ENCODE data around the gene MBOAT1. TPM values are rescaled to one million over a fixed set of nuclear protein-coding genes. Genes with fewer than 3 reads are reported as not detected.

MBOAT1 gene
- total and polyA plus RNA-seq, 2 of the 13 experiments (the other 11 are each of a cell fraction or from before 2014, with no cell fraction given), result not detected

- H3K27me3 ChIP-seq (ENCODE audit: control insufficient read depth in 1 of 2, insufficient read depth in 2 of 2, low read length in 2 of 2), result peaks cover 3 to 31% of the 10 kb centered on the region in 2 experiments; a peak in 4 of 5 replicates
- in situ Hi-C loops (cut with HindIII; ENCODE audit: extremely low pct_ligation_motif_present, low pct_unique_long_range_greater_than_20kb), result no loop called here
- H3K36me3 ChIP-seq (replicated peaks in 1 of 2; ENCODE audit: control insufficient read depth in 1 of 2, insufficient read depth in 2 of 2, low read length in 2 of 2), result no peaks in the 10 kb centered on the region
- POLR2A ChIA-PET, result no interaction called here
- WGBS (ENCODE audit: low lambda C conversion rate), result 53% methylated on average over 17 of the region's 17 CpGs
- TF ChIP-seq, protein P1, sequence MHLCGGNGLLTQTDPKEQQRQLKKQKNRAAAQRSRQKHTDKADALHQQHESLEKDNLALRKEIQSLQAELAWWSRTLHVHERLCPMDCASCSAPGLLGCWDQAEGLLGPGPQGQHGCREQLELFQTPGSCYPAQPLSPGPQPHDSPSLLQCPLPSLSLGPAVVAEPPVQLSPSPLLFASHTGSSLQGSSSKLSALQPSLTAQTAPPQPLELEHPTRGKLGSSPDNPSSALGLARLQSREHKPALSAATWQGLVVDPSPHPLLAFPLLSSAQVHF (CRISPR knock-in tag; IDR thresholded peaks at IDR 0.05), result no peak
- TF ChIP-seq MED8 (CRISPR knock-in tag; IDR thresholded peaks at IDR 0.05; ENCODE audit: insufficient replicate concordance) (no peak), ETV5 (CRISPR knock-in tag; IDR thresholded peaks at IDR 0.05; ENCODE audit: borderline replicate concordance) (no peak), ZEB1 (IDR thresholded peaks at IDR 0.05; ENCODE audit: insufficient replicate concordance, low read depth) (no peak), ZSCAN29 (CRISPR knock-in tag; conservative IDR thresholded peaks at IDR 0.05) (no peak)
- TF ChIP-seq, protein P2, sequence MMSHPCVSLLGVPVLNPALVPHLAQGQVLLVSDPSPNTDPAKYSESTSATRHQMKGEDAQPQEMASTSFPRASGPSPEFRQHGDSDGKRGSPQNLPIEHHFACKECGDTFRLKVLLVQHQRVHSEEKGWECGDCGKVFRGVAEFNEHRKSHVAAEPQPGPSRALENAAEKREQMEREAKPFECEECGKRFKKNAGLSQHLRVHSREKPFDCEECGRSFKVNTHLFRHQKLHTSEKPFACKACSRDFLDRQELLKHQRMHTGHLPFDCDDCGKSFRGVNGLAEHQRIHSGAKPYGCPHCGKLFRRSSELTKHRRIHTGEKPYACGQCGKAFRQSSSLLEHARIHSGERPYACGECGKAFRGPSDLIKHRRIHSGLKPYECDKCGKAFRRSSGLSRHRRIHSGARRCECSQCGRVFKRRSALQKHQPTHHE (CRISPR knock-in tag; IDR thresholded peaks at IDR 0.05; ENCODE audit: borderline replicate concordance), result no peak
- TF ChIP-seq, protein P3, sequence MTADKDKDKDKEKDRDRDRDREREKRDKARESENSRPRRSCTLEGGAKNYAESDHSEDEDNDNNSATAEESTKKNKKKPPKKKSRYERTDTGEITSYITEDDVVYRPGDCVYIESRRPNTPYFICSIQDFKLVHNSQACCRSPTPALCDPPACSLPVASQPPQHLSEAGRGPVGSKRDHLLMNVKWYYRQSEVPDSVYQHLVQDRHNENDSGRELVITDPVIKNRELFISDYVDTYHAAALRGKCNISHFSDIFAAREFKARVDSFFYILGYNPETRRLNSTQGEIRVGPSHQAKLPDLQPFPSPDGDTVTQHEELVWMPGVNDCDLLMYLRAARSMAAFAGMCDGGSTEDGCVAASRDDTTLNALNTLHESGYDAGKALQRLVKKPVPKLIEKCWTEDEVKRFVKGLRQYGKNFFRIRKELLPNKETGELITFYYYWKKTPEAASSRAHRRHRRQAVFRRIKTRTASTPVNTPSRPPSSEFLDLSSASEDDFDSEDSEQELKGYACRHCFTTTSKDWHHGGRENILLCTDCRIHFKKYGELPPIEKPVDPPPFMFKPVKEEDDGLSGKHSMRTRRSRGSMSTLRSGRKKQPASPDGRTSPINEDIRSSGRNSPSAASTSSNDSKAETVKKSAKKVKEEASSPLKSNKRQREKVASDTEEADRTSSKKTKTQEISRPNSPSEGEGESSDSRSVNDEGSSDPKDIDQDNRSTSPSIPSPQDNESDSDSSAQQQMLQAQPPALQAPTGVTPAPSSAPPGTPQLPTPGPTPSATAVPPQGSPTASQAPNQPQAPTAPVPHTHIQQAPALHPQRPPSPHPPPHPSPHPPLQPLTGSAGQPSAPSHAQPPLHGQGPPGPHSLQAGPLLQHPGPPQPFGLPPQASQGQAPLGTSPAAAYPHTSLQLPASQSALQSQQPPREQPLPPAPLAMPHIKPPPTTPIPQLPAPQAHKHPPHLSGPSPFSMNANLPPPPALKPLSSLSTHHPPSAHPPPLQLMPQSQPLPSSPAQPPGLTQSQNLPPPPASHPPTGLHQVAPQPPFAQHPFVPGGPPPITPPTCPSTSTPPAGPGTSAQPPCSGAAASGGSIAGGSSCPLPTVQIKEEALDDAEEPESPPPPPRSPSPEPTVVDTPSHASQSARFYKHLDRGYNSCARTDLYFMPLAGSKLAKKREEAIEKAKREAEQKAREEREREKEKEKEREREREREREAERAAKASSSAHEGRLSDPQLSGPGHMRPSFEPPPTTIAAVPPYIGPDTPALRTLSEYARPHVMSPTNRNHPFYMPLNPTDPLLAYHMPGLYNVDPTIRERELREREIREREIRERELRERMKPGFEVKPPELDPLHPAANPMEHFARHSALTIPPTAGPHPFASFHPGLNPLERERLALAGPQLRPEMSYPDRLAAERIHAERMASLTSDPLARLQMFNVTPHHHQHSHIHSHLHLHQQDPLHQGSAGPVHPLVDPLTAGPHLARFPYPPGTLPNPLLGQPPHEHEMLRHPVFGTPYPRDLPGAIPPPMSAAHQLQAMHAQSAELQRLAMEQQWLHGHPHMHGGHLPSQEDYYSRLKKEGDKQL (CRISPR knock-in tag; IDR thresholded peaks at IDR 0.05; ENCODE audit: low read depth), result no peak
- ATAC-seq (no peak), FAIRE-seq (no peak), DNase-seq (ENCODE audit: low spot score) (no peak)
- CTCF ChIA-PET (ENCODE audit: low intra/inter-chr PET ratio, low total read pairs), result no interaction called here
- H3K9me3 ChIP-seq (ENCODE audit: low read length), result no peaks in the 10 kb centered on the region
- H3K79me2 ChIP-seq (ENCODE audit: insufficient read depth, low read length), result no peaks in the 10 kb centered on the region
- H3K4me1 ChIP-seq (ENCODE audit: insufficient read depth, low read length), result peaks cover 9% of the 10 kb centered on the region
- H2AFZ ChIP-seq (ENCODE audit: low read length), result no peak overlapping the region
- intact Hi-C loops (cut with micrococcal nuclease; ENCODE audit: unreplicated experiment), result no loop called here
- H3K9ac ChIP-seq (ENCODE audit: insufficient read depth, low read depth, low read length), result no peak overlapping the region
- no peak overlapping the region for H3K4me3 ChIP-seq (replicated peaks in 1 of 3; ENCODE audit: insufficient read depth in 1 of 3, low read depth in 2 of 3, low read length in 3 of 3)
- BruUV-seq (replicated peaks), result no TSS peak
- no peak overlapping the region for H3K27ac ChIP-seq (ENCODE audit: extremely low read length, insufficient read depth, low read length)
- H3K4me2 ChIP-seq (ENCODE audit: low read depth, low read length), result no peak overlapping the region
- no peaks in the 10 kb centered on the region for H4K20me1 ChIP-seq (ENCODE audit: insufficient read depth, low read length)
Observed at GRCh38 chr6:20211037-20211940, 980 bp downstream of the MBOAT1 start.

All from HepG2 (cell line).